ENCODE results near the gene INTS11.

INTS11 gene

DNA sequence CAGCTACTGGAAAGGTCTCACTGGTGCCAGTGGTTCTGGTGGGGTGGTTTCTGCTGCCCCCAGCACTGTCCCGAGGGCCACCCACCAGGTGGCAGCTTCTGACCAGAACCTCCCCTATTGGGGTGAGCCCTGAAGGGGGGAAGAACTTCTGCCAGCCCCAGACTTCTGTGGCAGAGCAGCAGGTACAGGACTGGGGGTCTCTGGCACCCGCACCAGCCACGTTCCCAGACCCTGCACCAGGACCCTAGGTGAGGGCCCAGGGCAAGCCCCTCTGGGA lies 14.4 kb downstream of the INTS11 start:
- H3K36me3 Mint-ChIP-seq (ENCODE audit: insufficient read depth), result peaks cover 27% of the 10 kb centered on the region
- ATAC-seq (replicated peaks; ENCODE audit: extremely low read depth, poor library complexity, severe bottlenecking) (no peak), DNase-seq (ENCODE audit: low spot score in 2 of 2) (no peak)
- H3K4me1 Mint-ChIP-seq, result peaks cover 16% of the 10 kb centered on the region
- H3K9me3 Mint-ChIP-seq, result no peaks in the 10 kb centered on the region
- H3K4me3 Mint-ChIP-seq, result peak overlapping the region; percentile 79
- H3K27ac Mint-ChIP-seq (ENCODE audit: low read depth), result peak overlapping the region; percentile 32
- H3K27me3 Mint-ChIP-seq, result no peaks in the 10 kb centered on the region

GRCh38 chr1:1309251-1310108 lies 15.0 kb downstream of the INTS11 start:
- Mint-ChIP-seq H3K4me1 (peaks cover 16% of the 10 kb centered on the region), H3K4me3 (peak overlapping the region; percentile 79), H3K27ac (ENCODE audit: low read depth) (peak overlapping the region; percentile 80), H3K9me3 (no peaks in the 10 kb centered on the region), H3K27me3 (no peaks in the 10 kb centered on the region), H3K36me3 (ENCODE audit: insufficient read depth) (peaks cover 27% of the 10 kb centered on the region)
- DNase-seq (ENCODE audit: low spot score in 2 of 2), result no peak
- no peak for ATAC-seq (replicated peaks; ENCODE audit: extremely low read depth, poor library complexity, severe bottlenecking)

DNA sequence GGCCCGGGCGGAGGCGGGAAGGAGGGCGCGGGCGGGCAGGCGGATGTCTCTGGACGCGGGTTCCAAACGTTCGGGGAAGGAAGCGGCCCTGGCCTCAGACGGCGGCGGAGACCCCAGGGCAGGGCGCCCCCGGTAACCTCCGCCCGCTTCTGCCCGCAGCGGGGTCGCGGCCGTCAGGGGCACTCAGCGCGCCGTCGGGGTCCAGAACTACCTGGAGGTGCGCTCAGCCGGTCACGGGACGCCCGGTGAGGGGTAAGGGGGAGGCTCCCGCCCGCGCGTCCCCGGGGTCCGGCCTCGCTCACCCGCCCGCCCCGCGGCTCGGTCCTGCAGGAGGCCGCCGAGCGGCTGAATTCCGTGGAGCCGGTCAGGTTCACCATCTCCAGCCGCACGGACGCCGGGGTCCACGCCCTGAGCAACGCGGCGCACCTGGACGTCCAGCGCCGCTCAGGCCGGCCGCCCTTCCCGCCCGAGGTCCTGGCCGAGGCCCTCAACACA lies 15.7 kb downstream of the INTS11 start:
- DNase-seq (ENCODE audit: low spot score in 2 of 2) (no peak), ATAC-seq (replicated peaks; ENCODE audit: extremely low read depth, poor library complexity, severe bottlenecking) (no peak)
- Mint-ChIP-seq H3K4me3 (peak overlapping the region; percentile 79), H3K36me3 (ENCODE audit: insufficient read depth) (peaks cover 26% of the 10 kb centered on the region), H3K4me1 (peaks cover 16% of the 10 kb centered on the region), H3K27ac (ENCODE audit: low read depth) (peak overlapping the region; percentile 80), H3K27me3 (no peaks in the 10 kb centered on the region), H3K9me3 (no peaks in the 10 kb centered on the region)

DNA sequence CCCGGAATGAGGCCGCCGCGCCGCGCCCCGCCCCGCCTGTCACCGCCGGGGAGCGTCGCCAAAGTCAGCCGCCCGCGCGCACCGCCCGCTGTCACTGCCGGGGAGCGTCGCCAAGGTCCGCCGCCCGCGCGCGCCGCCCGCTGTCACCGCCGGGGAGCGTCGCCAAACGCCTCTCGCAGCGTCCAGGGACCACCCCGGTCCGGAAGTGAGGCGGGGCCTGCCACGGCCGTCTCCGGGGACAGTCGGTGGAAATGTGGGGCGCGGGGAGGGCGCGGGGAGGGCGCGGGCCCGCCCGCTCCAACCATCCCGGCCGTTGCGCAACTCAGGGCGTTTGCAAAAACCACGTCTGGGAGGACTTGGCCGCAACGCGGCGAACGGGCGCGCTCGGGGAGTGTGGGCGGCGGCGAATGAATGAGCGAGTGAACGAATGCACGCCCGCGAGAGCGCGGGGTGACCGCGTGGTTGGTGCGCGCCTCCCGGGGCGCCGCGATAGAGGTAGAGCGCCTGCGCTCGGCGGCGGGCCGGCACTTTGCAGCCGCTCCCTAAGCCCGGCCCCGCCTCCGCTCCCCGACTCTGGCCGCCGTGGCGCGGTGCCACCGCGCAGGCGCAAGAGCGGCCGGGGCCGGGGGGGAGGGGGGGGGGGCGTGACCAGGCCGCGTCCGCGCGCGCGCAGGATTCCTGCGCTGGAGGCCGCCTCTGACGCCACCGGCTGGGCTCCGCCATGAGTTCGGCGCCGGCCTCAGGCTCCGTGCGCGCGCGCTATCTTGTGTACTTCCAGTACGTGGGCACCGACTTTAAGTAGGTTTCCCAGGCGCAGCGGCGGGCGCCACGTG lies 16.3 kb downstream of the INTS11 start, which contains the start of the genes ACAP3 and PUSL1:
ACAP3 (minus strand) TSS at position 8 of the 833 bp plus-strand sequence. CDS start 115 bp downstream, outside the sequence.
PUSL1 (plus strand) TSS at position 675 of the 833 bp plus-strand sequence; CDS start at position 722, 47 bp downstream.
- H3K36me3 Mint-ChIP-seq (ENCODE audit: insufficient read depth), result peaks cover 22% of the 10 kb centered on the region
- H3K27ac Mint-ChIP-seq (ENCODE audit: low read depth), result peak within 1 kb of the TSS; percentile 80

GRCh38 chr1:1307261-1307922 lies 17.1 kb downstream of the INTS11 start:
- Mint-ChIP-seq H3K4me1 (peaks cover 16% of the 10 kb centered on the region), H3K27ac (ENCODE audit: low read depth) (no peak overlapping the region), H3K9me3 (no peaks in the 10 kb centered on the region), H3K4me3 (peak overlapping the region; percentile 84), H3K36me3 (ENCODE audit: insufficient read depth) (peaks cover 20% of the 10 kb centered on the region), H3K27me3 (no peaks in the 10 kb centered on the region)
- ATAC-seq (replicated peaks; ENCODE audit: extremely low read depth, poor library complexity, severe bottlenecking), result no peak
- DNase-seq (ENCODE audit: low spot score in 2 of 2), result no peak

More for the DNA sequence above, 16.3 kb downstream of the INTS11 start, which contains the start of the genes ACAP3 and PUSL1:
- ATAC-seq (replicated peaks; ENCODE audit: extremely low read depth, poor library complexity, severe bottlenecking), result peak; percentile 70
- Mint-ChIP-seq H3K4me1 (peaks cover 16% of the 10 kb centered on the region), H3K9me3 (no peaks in the 10 kb centered on the region), H3K27me3 (no peaks in the 10 kb centered on the region), H3K4me3 (peak within 1 kb of the TSS; percentile 84)
- peak; percentile 83 to 87 for DNase-seq (ENCODE audit: low spot score in 2 of 2)

- no peak for DNase-seq (ENCODE audit: low spot score in 2 of 2)
- H3K9me3 Mint-ChIP-seq, result no peaks in the 10 kb centered on the region
- H3K4me1 Mint-ChIP-seq, result peaks cover 16% of the 10 kb centered on the region
- ATAC-seq (replicated peaks; ENCODE audit: extremely low read depth, poor library complexity, severe bottlenecking), result no peak
- H3K27me3 Mint-ChIP-seq, result no peaks in the 10 kb centered on the region
- peaks cover 17% of the 10 kb centered on the region for H3K36me3 Mint-ChIP-seq (ENCODE audit: insufficient read depth)
- H3K4me3 Mint-ChIP-seq, result peak overlapping the region; percentile 84
- no peak overlapping the region for H3K27ac Mint-ChIP-seq (ENCODE audit: low read depth)
These were observed 17.7 kb downstream of the INTS11 start for GRCh38 chr1:1306661-1307260.

DNA sequence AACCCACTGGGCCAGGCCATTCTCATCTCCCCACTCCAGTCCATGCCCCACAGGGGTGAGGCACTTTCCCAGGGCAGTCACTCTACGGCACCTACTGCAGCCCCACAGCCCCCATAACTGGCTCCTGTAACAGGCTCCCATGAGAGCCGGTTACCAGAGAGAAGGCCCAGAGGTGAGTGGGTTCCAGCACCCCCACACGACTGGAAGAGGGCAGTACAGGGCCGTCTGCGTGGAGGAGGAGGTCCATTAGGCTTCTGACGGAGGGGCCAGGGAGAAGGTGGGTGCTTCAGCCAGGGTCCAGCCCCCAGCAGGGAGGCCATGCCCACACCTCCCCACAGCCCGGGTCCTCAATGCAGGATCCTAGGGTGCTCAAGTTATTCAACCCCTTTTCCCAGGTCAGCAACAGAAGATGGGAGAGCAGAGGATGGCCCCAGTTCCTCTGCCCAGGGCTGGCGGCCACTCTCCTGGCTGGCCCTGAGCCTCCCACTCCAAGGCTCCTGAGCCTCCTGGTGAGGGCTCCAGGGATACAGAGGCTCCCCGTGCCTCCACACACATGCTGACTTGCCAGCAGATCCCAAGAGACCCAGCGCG lies 18.3 kb downstream of the INTS11 start:
- Mint-ChIP-seq H3K4me3 (peak overlapping the region; percentile 84), H3K36me3 (ENCODE audit: insufficient read depth) (peaks cover 12% of the 10 kb centered on the region)

DNA sequence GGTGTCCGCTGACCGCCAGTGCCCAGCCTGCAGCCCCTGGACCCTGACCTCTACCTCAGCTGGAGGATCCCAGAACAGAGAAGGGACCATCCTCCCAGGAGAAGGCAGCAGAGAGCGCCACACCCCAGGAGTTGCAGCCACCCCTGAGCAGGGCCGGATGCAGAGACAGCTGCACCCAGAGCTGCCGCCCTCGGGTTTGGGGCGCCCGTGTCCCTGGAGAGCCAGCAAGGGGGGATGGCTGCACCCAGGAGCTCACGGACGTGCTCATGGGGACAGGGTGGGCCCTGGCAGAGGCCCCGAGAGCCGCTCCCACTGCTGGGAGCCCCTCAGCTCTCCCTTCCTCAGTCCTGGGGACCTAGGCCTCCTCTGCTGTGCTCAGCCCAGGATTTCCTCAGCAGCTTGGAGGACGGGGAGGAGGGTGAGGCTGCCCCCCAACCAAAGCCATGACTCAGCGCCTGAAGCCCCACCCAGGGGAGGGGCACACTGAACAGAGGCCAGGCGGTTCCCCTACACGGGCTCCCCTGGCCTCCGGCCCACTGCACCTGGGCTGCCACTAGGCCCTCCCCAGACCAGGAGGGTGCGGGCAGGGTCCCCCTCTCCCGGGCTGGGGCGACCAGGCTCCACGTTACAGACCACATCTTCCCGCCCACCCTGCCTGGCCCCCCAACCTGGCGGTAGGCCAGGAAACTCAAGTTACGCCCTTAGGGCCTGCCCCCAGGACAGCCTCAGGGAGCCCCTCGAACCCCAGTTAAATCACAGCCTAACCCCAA lies 19.0 kb downstream of the INTS11 start:
- ATAC-seq (replicated peaks; ENCODE audit: extremely low read depth, poor library complexity, severe bottlenecking) (peak; percentile 44), DNase-seq (ENCODE audit: low spot score in 2 of 2) (peak; percentile 49 to 62)
- peaks cover 9% of the 10 kb centered on the region for H3K36me3 Mint-ChIP-seq (ENCODE audit: insufficient read depth)
- H3K4me3 Mint-ChIP-seq, result peak overlapping the region; percentile 84
- no peaks in the 10 kb centered on the region for H3K9me3 Mint-ChIP-seq
- no peaks in the 10 kb centered on the region for H3K27me3 Mint-ChIP-seq
- H3K27ac Mint-ChIP-seq (ENCODE audit: low read depth), result peak overlapping the region; percentile 88
- peaks cover 16% of the 10 kb centered on the region for H3K4me1 Mint-ChIP-seq

More for the DNA sequence above, 18.3 kb downstream of the INTS11 start:
- no peak for DNase-seq (ENCODE audit: low spot score in 2 of 2)
- H3K27ac Mint-ChIP-seq (ENCODE audit: low read depth), result peak overlapping the region; percentile 88
- peaks cover 16% of the 10 kb centered on the region for H3K4me1 Mint-ChIP-seq
- no peak for ATAC-seq (replicated peaks; ENCODE audit: extremely low read depth, poor library complexity, severe bottlenecking)
- no peaks in the 10 kb centered on the region for H3K9me3 Mint-ChIP-seq
- H3K27me3 Mint-ChIP-seq, result no peaks in the 10 kb centered on the region

DNA sequence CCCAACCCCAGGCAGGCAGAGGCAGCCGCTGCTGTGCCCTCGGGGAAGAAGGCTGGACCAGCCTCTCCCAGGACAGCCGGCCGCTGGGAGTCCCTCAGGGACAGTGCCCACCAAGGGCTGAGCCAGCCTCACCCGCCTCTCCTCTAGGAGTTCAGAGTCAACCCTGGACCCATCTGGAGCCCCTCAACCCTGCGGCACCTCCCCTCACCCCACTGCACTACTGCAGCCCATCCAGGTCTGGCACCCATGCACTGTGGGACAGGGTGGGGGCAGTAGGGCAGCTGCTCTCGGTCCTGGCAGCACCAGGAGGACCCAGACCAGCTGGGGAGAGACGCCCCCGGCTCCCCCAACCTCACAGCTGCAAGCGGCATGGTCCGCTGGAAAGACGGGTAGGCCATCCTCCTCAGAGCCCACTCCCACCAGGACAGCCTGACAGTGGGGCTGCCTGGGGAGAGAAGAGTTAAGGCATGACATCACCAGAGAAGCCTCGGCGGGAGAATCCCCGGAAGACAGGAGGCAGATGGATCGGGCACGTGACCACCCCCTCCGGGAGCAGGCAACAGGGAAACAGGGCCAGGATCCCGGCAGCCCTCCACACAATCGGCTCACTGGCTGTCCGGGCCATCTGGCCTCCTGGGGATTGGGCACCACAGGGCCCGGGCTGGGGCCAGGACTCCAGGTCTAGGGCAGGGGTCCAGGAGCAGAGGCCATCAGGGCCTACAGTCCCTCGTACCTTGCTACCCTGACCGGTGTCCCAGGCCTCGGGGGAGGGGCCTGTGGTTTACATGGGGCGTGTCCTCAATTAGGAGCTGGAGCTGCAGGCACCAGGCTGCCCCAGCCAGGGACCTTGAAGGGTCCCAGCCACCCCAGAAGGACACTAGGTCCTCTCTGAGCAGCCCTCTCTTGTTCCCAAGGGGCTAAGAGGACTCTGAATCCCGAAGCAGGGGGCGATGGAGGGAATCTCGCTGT lies 19.8 kb downstream of the INTS11 start:
- peaks cover 9% of the 10 kb centered on the region for H3K36me3 Mint-ChIP-seq (ENCODE audit: insufficient read depth)
- no peaks in the 10 kb centered on the region for H3K27me3 Mint-ChIP-seq
- no peak overlapping the region for H3K27ac Mint-ChIP-seq (ENCODE audit: low read depth)
- no peaks in the 10 kb centered on the region for H3K9me3 Mint-ChIP-seq
- DNase-seq (ENCODE audit: low spot score in 2 of 2) (no peak), ATAC-seq (replicated peaks; ENCODE audit: extremely low read depth, poor library complexity, severe bottlenecking) (no peak)
- peak overlapping the region; percentile 84 for H3K4me3 Mint-ChIP-seq
- peaks cover 16% of the 10 kb centered on the region for H3K4me1 Mint-ChIP-seq

- ATAC-seq (replicated peaks; ENCODE audit: extremely low read depth, poor library complexity, severe bottlenecking), result no peak
- no peaks in the 10 kb centered on the region for H3K27me3 Mint-ChIP-seq
- H3K4me1 Mint-ChIP-seq, result peaks cover 16% of the 10 kb centered on the region
- DNase-seq (ENCODE audit: low spot score in 2 of 2), result no peak
- H3K4me3 Mint-ChIP-seq, result no peak overlapping the region
- H3K27ac Mint-ChIP-seq (ENCODE audit: low read depth), result no peak overlapping the region
- H3K36me3 Mint-ChIP-seq (ENCODE audit: insufficient read depth), result peaks cover 9% of the 10 kb centered on the region
- H3K9me3 Mint-ChIP-seq, result no peaks in the 10 kb centered on the region
These were observed 20.7 kb downstream of the INTS11 start for GRCh38 chr1:1303736-1304135.

Data from central memory CD8-positive, alpha-beta T cell (primary cell).